ENCODE results near the gene TFF2. TPM values are rescaled to one million over a fixed set of nuclear protein-coding genes. Genes with fewer than 3 reads are reported as not detected.

Gene TFF2
- total and polyA plus RNA-seq, 2 of the 4 experiments (the other 2 are of a cell fraction), result not detected

GRCh38 chr21:42383331-42383730, 32.5 kb upstream of the TFF2 start:
- POLR2A ChIA-PET (ENCODE audit: unreplicated experiment), result no interaction called here
- Histone ChIP-seq H2BK20ac (ENCODE audit: low read depth, low read length) (no peak overlapping the region), H3K4me2 (ENCODE audit: low read depth, low read length) (no peak overlapping the region), H2BK5ac (ENCODE audit: low read depth, low read length, poor library complexity, severe bottlenecking) (no peak overlapping the region), H3K23ac (ENCODE audit: low read depth, low read length) (no peak overlapping the region), H3K14ac (replicated peaks; ENCODE audit: low read depth, low read length) (no peak overlapping the region), H2AK9ac (replicated peaks; ENCODE audit: low read depth, low read length, poor library complexity) (peak overlapping the region; percentile 50), H3K79me1 (ENCODE audit: low read depth in 1 of 2, low read length in 2 of 2) (no peaks in the 10 kb centered on the region), H4K8ac (ENCODE audit: low read depth in 2 of 2, low read length in 2 of 2) (no peak overlapping the region), H3K9me3 (ENCODE audit: control insufficient read depth, insufficient read depth, low read length) (peaks cover 3% of the 10 kb centered on the region; the same call in 1 of the 2 replicates), H4K20me1 (ENCODE audit: insufficient read depth, low read length) (no peaks in the 10 kb centered on the region), H3K9ac (ENCODE audit: low read depth, low read length) (no peak overlapping the region), H4K91ac (ENCODE audit: insufficient read depth, low read depth, low read length) (no peak overlapping the region), H3K4ac (ENCODE audit: low read depth, low read length) (no peak overlapping the region), H3K27me3 (ENCODE audit: control insufficient read depth, insufficient read depth, low read length) (peaks cover 21% of the 10 kb centered on the region), H3K27ac (ENCODE audit: insufficient read depth, low read length) (no peak overlapping the region), H3K36me3 (ENCODE audit: control insufficient read depth, insufficient read depth, low read length) (no peaks in the 10 kb centered on the region), H3K9me1 (ENCODE audit: insufficient read depth, low read length) (no peaks in the 10 kb centered on the region), H2BK15ac (ENCODE audit: low read depth, low read length) (no peak overlapping the region), H2AFZ (replicated peaks; ENCODE audit: low read length, poor library complexity) (no peak overlapping the region), H3K4me1 (ENCODE audit: control insufficient read depth, insufficient read depth, low read length) (no peaks in the 10 kb centered on the region), H3K4me3 (ENCODE audit: insufficient read depth, low read depth, low read length) (no peak overlapping the region), H3K18ac (ENCODE audit: low read depth, low read length) (no peak overlapping the region), H2BK120ac (ENCODE audit: low read depth, low read length) (no peak overlapping the region), H4K5ac (ENCODE audit: low read depth, low read length) (no peak overlapping the region), H2AK5ac (ENCODE audit: low read depth, low read length) (no peak overlapping the region), H3K56ac (ENCODE audit: extremely low read depth, insufficient read depth, low read length) (no peak overlapping the region)
- no peak for TF ChIP-seq MXI1 (IDR thresholded peaks at IDR 0.05; ENCODE audit: borderline replicate concordance, low read depth, low read length)
- no peak for TF ChIP-seq MAFK (IDR thresholded peaks at IDR 0.05; ENCODE audit: low read depth, low read length)
- TF ChIP-seq CTCF (conservative IDR thresholded peaks at IDR 0.05; ENCODE audit: low read depth, low read length), result no peak
- no peak for TF ChIP-seq MAZ (IDR thresholded peaks at IDR 0.05; ENCODE audit: borderline replicate concordance, low read depth, low read length)
- TF ChIP-seq POLR2A (IDR thresholded peaks at IDR 0.05; ENCODE audit: low read depth, low read length), result no peak
- TF ChIP-seq BHLHE40 (IDR thresholded peaks at IDR 0.05; ENCODE audit: low read depth, low read length), result no peak
- no peak for TF ChIP-seq CHD1 (IDR thresholded peaks at IDR 0.05; ENCODE audit: low read depth, low read length)
- no peak for TF ChIP-seq USF2 (IDR thresholded peaks at IDR 0.05; ENCODE audit: low read depth, low read length)
- WGBS, 2 experiments (ENCODE audit: extremely low coverage in 2 of 2, insufficient read length in 1 of 2), result no CpG with 5 or more reads among the region's 6 CpGs
- DNase-seq (no peak), ATAC-seq (ENCODE audit: low read depth) (no peak)
- intact Hi-C loops (cut with micrococcal nuclease), result no loop called here
- CTCF ChIA-PET, result no interaction called here
- dilution Hi-C loops (cut with HindIII; ENCODE audit: low sequenced_read_pairs, unreplicated experiment), result no loop called here
- BruUV-seq (replicated peaks), result no TSS peak
- in situ Hi-C loops (cut with MboI; ENCODE audit: low sequenced_read_pairs), result no loop called here
